AG09309 (cell line): Measurements from ENCODE around the gene FBXL4.

ENCODE experiments used
- DNase-seq: peaks from one replicate; pipeline ENCODE4 v3.0.0-alpha.2; 2010; ENCODE audit warnings: low read depth
- H3K4me3 ChIP-seq: 2 replicates; pipeline ENCODE4 v1.5.1; 2011; ENCODE audit warnings: mild to moderate bottlenecking, low read depth, low read length, moderate library complexity; ENCODE audit not compliant: control insufficient read depth
- CTCF ChIP-seq: IDR thresholded peaks from 2 replicates; pipeline ENCODE4 v1.5.1; 2011; ENCODE audit warnings: mild to moderate bottlenecking, low read depth, low read length, inconsistent platforms; ENCODE audit not compliant: insufficient read depth, control insufficient read depth; ENCODE audit errors: missing control alignments

FBXL4 gene

GRCh38 chr6:98971303-98971702 is 23.6 kb upstream of the FBXL4 start:
- H3K4me3 ChIP-seq = no peak overlapping the region
- TF ChIP-seq CTCF = no peak
- DNase-seq = no peak

- no peak for TF ChIP-seq CTCF
- no peak overlapping the region for H3K4me3 ChIP-seq
- no peak for DNase-seq
Observed at GRCh38 chr6:98970469-98970868, 22.7 kb upstream of the FBXL4 start.

DNA sequence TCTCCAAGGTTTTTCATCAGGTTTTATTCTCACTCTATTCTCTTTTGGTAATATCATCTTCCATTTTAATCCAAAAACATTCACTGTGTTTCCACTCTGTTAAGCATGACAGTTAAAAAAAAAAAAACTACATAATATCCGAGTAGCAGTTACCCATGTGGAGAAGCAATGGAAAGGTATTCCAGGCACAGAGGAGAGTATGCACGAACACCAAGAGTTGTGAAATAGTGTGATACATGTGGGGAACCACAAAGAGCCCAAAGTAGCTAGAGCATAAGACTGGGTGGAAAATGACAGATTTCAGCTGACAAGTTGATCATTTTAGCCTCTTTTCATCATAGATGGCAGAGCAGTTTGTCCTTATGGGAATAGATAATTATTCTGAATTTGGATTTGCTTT is 19.9 kb upstream of the FBXL4 start:
- no peak for TF ChIP-seq CTCF

DNA sequence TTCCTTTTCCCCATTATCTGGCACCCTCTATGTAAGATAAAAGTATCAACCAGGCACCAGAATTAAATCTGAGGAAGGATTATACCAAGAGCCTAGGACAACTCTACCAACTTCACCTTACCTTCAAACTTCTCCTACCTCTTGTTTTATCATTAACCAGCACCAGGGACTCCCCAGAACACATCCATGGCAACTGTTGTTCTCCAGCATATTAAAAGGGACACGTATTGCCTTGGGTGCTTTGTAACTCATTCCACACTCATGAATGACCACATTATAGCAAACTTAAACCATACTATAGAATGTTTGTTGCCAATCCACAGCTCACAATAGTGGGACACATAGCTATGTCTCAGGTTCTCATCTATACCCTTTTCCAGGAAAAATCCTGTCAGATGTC is 11.9 kb upstream of the FBXL4 start:
- H3K4me3 ChIP-seq = no peak overlapping the region
- TF ChIP-seq CTCF = no peak
- DNase-seq = no peak

More for the DNA sequence above, 19.9 kb upstream of the FBXL4 start:
- DNase-seq = no peak
- H3K4me3 ChIP-seq = no peak overlapping the region

DNA sequence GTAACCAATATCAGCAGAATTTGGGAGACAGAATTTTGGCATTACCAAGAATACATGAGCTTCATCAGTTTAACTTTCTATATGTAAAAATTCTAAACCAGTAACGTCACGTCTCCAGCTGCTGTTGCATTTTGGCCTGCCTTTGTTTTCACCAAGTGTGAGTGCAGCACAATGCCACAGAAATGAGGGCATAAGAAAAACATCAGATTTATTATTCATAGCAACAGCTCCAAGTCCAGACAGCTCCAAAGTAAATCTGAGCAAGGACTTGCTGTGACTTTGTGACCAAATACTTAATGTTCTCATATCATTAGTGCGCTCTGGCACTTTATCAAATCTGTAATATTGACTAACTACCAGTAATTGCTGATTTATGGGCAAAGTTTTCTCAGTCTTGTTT is 11.0 kb upstream of the FBXL4 start:
- no peak for DNase-seq
- no peak overlapping the region for H3K4me3 ChIP-seq
- TF ChIP-seq CTCF = no peak

DNA sequence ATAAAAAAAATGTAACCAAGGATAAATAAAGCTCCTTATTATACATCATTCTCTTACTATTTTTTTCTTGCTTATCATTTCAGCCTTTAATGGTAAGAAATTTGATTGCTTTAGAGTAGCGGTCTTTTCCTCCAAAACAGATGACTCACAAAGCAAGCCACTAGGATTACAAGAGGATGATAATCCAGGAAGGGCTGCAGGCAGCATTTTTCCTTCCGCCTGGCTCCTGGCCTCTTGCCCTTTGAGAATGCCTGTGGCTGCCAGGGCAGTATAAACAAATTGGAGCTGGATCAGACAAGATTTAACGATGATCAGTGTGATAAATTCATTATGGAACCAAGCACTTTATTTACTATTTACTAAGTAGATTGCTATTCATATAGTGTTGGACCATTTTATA is 9.7 kb upstream of the FBXL4 start:
- no peak for DNase-seq
- H3K4me3 ChIP-seq = no peak overlapping the region
- no peak for TF ChIP-seq CTCF

GRCh38 chr6:98949589-98949988 is 1.8 kb upstream of the FBXL4 start:
- DNase-seq = no peak
- no peak overlapping the region for H3K4me3 ChIP-seq
- TF ChIP-seq CTCF = no peak
